GM19035 (cell line): Measurements from ENCODE around the gene CCDC15.

Experiments
- ATAC-seq: cut with Tn5 transposase; IDR thresholded peaks from one replicate; pipeline ENCODE4 v1.9.1; 2021; ENCODE audit not compliant: unreplicated experiment

CCDC15 gene

DNA sequence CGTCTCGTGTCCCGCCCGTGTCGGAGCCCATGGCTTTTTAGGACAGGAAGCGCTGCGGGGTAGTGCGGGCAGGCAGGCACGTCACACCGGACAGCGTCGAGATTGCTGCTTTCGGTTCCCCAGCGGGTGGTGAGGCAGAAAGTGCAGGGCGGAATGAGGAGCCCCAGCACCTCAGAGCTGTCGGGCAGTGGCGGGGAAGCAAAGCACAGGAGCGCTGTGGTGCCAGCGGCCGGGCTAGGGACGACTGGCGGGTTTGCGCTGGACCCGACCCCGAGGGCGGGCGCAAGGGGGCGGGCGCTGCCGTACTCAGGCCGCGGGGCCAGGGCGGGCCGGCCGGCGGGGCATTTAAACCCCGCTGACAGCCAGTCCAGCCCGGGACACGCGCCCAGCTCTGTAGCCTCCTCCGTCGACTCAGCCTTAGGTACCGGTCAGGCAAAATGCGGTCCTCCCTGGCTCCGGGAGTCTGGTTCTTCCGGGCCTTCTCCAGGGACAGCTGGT lies 109.0 kb downstream of the CCDC15 start, which contains the start of gene SLC37A2:
Gene SLC37A2, plus strand, starts transcription at position 375 of the 498 bp plus-strand sequence. Its CDS starts 63 bp downstream, at position 438.
- ATAC-seq: peak; percentile 95

GRCh38 chr11:125063429-125064043 lies 109.5 kb downstream of the CCDC15 start:
- peak; percentile 24 for ATAC-seq

DNA sequence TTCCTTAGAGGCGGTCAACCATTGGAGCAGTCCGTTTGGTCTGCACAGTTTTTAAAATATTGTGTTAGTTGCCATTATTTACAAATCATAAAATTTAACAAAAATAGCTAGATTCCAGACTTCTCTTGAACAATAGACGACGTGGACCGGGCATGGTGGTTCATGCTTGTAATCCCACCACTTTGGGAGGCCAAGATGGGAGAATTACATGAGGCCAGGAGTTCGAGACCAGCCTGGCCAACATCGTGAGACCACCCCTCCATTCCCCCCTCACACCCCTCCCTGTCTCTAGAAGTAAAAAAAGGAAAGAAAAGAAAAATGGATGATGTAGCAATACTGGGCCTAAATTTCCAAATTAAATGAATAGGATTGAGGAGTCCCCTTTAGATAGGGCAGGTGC lies 110.1 kb downstream of the CCDC15 start:
- no peak for ATAC-seq

DNA sequence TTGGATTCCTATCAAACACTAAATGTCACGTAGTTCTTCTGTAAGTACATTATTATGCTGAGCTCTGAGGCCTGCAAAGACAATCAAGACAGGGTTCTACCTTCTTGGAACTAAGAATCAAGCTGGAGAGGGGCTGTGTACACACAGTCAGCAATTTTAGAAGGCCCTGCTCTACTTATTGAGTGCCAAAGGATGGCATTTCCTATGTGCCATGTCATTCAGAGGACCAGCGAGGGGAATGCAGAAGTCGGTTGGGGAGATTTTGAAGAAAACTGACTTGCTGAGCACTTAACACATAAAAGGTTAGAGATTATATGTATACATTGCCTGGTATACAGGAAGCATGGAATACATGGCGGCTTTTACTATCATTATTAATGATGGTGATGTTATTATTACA lies 114.4 kb downstream of the CCDC15 start:
- no peak for ATAC-seq

- ATAC-seq: no peak
Measured at GRCh38 chr11:125069008-125069407, 115.0 kb downstream of the CCDC15 start.

GRCh38 chr11:125069796-125070195 lies 115.8 kb downstream of the CCDC15 start:
- no peak for ATAC-seq

DNA sequence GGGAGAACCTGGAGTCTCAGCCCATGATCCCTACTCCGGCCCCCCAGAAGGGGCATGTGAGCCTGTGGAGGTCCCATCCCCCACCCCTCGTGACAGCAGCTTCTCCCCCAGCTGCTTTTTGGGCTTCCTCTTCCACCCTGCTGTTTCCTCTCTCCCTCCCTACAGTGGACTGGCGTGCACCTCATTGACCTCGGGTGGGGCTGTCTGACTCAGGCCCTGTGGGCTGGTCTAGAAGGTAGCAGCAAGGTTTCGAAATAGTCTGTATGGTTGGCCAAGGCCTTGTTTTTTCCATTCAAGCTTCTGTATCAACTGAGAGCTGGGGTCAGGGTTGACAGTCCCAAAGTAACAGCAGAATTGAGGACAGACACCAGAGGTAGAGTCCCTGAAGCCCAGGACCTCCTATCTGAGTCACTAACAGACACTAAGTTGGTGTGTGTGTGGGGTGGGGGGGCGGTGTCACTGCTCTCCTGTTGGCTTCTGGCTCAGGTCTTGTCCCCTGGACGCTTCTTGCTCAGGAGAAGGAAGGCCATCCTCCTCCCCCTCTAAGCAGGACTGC lies 116.8 kb downstream of the CCDC15 start:
- peak; percentile 66 for ATAC-seq

GRCh38 chr11:125071435-125071834 lies 117.4 kb downstream of the CCDC15 start:
- no peak for ATAC-seq

DNA sequence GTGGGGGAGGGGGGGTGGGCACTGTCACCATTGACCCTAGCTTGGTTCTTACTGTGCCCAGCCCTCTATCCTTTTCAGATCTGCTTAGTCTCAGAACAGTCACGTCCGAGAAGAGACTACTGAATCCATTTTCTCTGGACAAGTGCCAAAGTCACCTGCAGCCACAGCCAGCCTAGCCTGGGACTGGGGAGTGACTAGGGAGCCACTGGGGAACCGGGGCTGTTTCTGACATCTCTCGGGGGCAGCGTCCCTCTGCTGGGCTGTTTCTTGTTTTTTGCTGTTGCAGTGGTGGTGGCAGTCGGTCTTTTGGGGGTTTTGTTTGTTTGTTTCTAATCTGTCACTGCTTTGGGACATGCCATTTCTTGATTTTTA lies 117.8 kb downstream of the CCDC15 start:
- ATAC-seq: no peak

GRCh38 chr11:125072218-125072960 lies 118.4 kb downstream of the CCDC15 start:
- ATAC-seq: peak; percentile 86

- ATAC-seq: no peak
Measured at GRCh38 chr11:125072961-125073590, 119.1 kb downstream of the CCDC15 start.

- ATAC-seq: no peak
Measured at GRCh38 chr11:125073616-125074483, 119.8 kb downstream of the CCDC15 start.

GRCh38 chr11:125074511-125075241 lies 120.7 kb downstream of the CCDC15 start:
- ATAC-seq: no peak

- ATAC-seq: no peak
Measured at GRCh38 chr11:125075242-125075625, 121.2 kb downstream of the CCDC15 start.

- ATAC-seq: no peak
Measured at GRCh38 chr11:125075900-125076317, 121.9 kb downstream of the CCDC15 start.

DNA sequence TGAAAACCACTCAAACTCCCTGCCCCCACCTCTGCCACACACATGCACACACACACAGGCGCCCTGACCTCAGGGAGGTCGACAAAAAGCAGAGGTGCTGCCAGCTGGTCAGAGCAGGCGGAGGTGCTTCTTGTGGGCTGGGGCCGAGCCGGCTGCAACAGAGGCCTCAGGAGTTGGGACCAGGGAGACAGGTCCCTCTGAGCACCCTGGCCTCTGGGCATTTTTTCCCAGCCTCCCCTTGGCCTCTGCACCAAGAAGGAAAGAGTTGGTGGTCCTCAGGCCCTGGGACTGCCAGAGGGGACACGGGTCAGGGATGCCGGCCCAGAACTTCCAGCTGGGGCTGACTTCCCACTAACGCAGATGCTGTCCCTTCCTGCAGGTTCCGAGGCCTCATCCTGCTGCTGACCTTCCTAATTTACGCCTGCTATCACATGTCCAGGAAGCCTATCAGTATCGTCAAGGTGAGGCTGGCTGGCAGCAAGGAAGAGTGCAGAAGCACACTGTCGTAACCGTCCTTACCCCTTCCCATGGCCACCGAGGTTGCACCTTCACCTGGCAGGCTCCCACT lies 122.5 kb downstream of the CCDC15 start:
- no peak for ATAC-seq

- ATAC-seq: no peak
Measured at GRCh38 chr11:125078016-125078415, 124.0 kb downstream of the CCDC15 start.

GRCh38 chr11:125078516-125079140 lies 124.6 kb downstream of the CCDC15 start:
- no peak for ATAC-seq
